A673 (cell line): Measurements from ENCODE around the gene BARX2.

Experiments used
- EZH2 ChIP-seq: fragments of 200-600 bp; sonication (generic); IDR thresholded peaks from 2 replicates; pipeline ENCODE4 v1.6.1; 2017; ENCODE audit warnings: borderline replicate concordance, low read depth, mild to moderate bottlenecking, mixed read lengths, antibody characterized with exemption, low read length; ENCODE audit not compliant: poor library complexity, severe bottlenecking
- TF ChIP-seq, protein P1 (sequence below): fragments of 300-800, 200-600 bp; sonication (generic); conservative IDR thresholded peaks from 2 replicates; pipeline ENCODE4 v1.5.1; 2017; ENCODE audit warnings: low read depth, mild to moderate bottlenecking, antibody characterized with exemption, low read length, moderate library complexity, mixed read lengths

DNA sequence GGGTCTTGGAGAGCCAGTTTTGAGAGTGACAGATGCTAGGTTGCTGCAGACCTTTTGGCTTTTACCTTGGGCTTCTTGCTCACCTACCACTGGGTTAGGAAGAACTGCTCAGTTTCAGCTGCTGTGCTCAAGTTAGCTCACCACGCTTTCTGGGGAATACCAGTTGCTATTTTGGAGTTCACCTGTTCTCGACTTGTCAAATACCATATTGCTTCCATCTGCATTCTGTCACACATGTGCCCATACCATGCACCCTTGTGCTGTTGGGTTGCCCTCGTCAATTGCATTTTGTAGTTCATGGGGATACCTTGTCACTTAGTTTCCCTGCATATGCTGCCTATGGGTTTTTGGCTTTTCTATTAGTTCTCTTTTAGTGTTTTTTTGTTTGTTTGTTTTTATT is 23.0 kb upstream of the BARX2 start:
- TF ChIP-seq EZH2, result no peak
- TF ChIP-seq, protein P1, sequence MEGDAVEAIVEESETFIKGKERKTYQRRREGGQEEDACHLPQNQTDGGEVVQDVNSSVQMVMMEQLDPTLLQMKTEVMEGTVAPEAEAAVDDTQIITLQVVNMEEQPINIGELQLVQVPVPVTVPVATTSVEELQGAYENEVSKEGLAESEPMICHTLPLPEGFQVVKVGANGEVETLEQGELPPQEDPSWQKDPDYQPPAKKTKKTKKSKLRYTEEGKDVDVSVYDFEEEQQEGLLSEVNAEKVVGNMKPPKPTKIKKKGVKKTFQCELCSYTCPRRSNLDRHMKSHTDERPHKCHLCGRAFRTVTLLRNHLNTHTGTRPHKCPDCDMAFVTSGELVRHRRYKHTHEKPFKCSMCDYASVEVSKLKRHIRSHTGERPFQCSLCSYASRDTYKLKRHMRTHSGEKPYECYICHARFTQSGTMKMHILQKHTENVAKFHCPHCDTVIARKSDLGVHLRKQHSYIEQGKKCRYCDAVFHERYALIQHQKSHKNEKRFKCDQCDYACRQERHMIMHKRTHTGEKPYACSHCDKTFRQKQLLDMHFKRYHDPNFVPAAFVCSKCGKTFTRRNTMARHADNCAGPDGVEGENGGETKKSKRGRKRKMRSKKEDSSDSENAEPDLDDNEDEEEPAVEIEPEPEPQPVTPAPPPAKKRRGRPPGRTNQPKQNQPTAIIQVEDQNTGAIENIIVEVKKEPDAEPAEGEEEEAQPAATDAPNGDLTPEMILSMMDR, result no peak
